LHCN-M2 (cell line): ENCODE measurements around the gene ZNF350. TPM values are rescaled to one million over a fixed set of nuclear protein-coding genes. Genes with fewer than 3 reads are reported as not detected.
"Not testable (repeated sequence)": the region's sequence is repeated elsewhere in the genome, so short reads cannot be mapped to it uniquely, and the experiment has no call there.

Experiments
- DNase-seq: peaks from one replicate; pipeline ENCODE4 v3.0.0-alpha.2; 2012; ENCODE audit warnings: low read depth
- polyA plus RNA-seq: library from polyadenylated mRNA; unstranded; fragments of >200 nt; gene quantifications from one replicate; pipeline ENCODE4 v1.2.1, GENCODE V29; 2012; ENCODE audit warnings: missing spikeins
- total RNA-seq: library from RNA; depleted of rRNA; stranded (reverse); fragments of >200 nt; gene quantifications from 2 replicates; pipeline ENCODE4 v1.2.3, GENCODE V29; 2014; rRNA removed

The ZNF350 gene
- 5.6 and 7.6 TPM in 2 replicates for total RNA-seq
- 3.6 TPM for polyA plus RNA-seq

GRCh38 chr19:51986309-51987291 lies at the start of gene ZNF350:
ZNF350 (minus strand) TSS chr19:51986840; CDS start chr19:51974360, 12,480 bp downstream.
- peak; percentile 94 for DNase-seq

GRCh38 chr19:52034051-52034728 lies 47.5 kb upstream of the ZNF350 start:
- peak; percentile 34 for DNase-seq

GRCh38 chr19:52028780-52029123 lies 42.1 kb upstream of the ZNF350 start:
- no peak for DNase-seq

DNA sequence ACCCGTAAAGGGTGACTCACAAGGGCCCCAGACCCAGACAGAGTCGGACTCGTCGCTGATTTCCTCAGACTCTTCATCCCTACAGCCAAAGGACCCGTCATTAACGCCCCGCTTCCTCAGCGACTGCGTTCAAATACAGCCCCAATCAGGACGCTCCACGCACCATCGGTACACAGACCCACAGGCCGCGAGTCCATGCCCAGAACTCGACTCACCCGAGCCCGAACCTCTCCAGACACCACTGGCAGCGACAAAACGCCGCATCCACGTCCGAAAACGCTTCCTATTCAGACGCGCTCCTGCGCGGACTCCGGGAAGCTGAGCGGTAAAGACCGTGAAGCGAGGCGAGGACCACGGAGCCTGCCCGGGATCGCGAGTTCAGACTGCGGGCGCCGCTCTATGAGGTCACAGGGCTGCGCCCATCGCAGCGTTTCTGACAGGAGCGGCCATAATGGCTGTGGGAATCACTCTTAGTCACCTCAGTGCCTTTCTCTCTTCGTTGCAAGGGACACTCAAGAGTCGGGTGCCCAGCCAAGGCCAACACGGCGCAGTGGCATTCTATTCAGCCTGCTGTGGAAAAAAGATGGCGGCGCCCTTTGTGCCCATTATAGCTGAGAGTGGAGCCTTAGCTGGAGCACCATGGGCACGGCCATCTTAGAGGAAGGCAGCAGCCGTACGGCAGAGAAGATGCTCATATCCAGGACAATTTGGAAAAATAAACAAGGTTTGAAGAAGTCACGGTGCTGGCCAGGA lies 41.6 kb upstream of the ZNF350 start, which contains the start of gene ZNF614:
TSS of gene ZNF614 (minus strand) at position 353 of the 753 bp plus-strand sequence. CDS start 2,634 bp downstream, outside the sequence.
- peak; percentile 90 for DNase-seq

DNA sequence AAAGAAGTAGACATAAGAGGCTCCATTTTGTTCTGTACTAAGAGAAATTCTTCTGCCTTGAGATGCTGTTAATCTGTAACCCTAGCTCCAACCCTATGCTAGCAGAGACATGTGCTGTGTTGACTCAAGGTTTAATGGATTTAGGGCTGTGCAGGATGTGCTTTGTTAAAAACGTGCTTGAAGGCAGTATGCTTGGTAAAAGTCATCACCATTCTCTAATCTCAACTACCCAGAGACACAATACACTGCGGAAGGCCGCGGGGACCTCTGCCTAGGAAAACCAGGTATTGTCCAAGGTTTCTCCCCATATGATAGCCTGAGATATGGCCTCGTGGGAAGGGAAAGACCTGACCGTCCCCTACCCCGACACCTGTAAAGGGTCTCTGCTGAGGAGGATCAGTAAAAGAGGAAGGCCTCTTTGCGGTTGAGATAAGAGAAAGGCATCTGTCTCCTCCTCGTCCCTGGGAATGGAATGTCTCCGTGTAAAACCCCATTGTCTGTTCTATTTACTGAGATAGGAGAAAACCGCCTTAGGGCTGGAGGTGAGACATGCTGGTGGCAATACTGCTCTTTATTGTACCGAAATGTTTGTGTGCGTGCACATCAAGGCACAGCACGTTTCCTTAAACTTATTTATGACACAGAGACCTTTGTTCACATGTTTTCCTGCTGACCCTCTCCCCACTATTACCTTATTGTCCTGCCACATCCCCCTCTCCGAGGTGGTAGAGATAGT lies 39.8 kb upstream of the ZNF350 start:
- DNase-seq, result not testable (repeated sequence)

DNA sequence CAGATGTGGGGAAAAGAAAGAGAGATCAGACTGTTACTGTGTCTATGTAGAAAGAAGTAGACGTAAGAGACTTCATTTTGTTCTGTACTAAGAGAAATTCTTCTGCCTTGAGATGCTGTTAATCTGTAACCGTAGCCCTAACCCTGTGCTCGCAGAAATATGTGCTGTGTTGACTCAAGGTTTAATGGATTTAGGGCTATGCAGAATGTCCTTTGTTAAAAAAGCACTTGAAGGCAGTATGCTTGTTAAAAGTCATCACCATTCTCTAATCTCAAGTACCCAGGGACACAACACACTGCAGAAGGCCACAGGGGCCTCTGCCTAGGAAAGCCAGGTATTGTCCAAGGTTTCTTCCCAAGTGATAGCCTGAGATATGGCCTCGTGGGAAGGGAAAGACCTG lies 37.8 kb upstream of the ZNF350 start:
- not testable (repeated sequence) for DNase-seq

DNA sequence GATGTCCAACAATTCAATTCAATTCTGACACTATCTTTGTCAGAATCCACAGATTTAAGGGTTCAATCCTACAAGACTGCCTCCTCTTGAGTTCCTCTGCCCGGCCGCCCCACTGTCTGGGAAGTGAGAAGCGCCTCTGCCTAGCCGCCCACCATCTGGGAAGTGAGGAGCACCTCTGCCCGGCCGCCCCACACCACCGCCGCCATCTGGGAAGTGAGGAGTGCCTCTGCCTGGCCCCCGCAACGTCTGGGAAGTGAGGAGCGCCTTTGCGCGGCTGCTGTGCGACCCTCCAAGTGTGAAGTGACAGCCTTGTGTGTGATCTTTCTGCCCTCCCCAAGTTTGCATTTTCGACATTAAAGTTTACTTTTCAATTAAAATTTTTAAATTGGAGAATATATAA lies 35.6 kb upstream of the ZNF350 start:
- no peak for DNase-seq

- no peak for DNase-seq
Measured at GRCh38 chr19:52020506-52020905, 33.9 kb upstream of the ZNF350 start.

DNA sequence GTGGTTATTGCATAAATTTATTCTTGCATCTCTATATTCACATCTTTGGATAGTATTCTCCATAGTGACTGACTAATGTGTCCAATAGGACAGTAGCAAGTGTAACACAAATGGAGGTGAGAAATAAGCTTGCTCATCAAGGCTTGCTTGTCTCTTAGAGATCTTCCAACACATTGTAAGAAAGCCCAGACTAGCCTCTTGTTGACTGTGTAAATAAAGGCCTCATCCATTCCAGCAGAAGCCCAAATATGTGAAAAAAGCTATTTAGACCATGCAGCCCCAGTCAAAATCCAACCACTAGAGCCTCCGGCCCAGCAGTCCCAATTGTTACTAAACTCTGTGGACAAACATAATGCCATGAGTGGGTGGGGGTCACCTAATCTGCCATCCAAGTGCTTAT lies 24.0 kb upstream of the ZNF350 start:
- DNase-seq, result no peak

- peak; percentile 84 for DNase-seq
Measured at GRCh38 chr19:52007806-52008557, 21.3 kb upstream of the ZNF350 start, which contains the start of gene ZNF615. ZNF615 (minus strand) TSS chr19:52008211; CDS start chr19:52003711, 4,500 bp downstream.

GRCh38 chr19:52007451-52007805 lies 20.8 kb upstream of the ZNF350 start:
- no peak for DNase-seq

GRCh38 chr19:51994048-51994644 lies 7.5 kb upstream of the ZNF350 start:
- DNase-seq, result no peak

- DNase-seq, result no peak
Measured at GRCh38 chr19:51993422-51993821, 6.8 kb upstream of the ZNF350 start.

- no peak for DNase-seq
Measured at GRCh38 chr19:51983361-51983760, 3.3 kb downstream of the ZNF350 start.

DNA sequence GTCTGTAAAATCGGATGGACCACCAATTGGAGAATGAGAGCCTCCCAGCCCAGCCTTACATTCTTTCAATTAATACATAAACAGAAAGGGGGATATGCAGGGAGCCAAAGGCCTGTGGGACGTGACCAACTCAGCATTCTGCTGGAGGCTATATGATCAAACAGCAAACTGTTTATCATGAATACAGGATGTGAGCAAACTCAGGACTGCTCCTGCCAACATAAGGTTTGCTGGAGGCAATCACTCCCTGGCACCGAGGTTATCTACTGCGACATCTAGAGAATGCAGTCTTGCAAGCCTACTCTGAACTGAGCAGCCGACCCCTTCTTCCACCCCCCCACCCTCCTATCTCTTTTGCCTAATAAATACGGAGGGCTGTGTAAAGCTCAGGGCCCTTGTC lies 5.7 kb downstream of the ZNF350 start:
- not testable (repeated sequence) for DNase-seq

DNA sequence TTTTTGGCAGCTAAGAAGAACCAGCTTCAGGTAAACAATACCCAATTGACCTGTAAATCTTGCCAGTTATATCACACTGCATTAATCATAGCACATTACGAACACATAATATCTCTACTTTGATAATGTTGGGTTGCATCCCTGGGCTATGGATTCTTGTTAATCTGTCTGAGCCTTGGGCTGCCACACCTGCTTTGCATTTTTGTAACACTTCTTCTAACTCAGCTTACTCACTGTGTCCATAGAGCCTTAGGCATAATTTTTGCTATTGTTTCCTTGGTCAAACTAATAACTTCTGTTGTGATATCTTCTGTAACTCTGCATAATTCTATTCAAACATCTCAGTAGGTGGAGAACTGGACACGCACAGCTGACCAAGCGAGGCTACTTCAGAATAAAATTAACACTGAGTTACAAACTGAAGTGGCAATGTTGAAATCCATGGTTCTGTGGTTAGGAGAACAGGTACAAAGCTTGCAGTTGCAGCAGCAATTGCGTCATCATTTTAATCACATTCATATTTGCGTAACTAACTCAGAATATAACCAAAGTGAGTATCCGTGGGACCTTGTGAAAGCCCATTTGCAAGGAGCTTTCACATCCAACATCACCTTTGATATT lies 6.4 kb downstream of the ZNF350 start:
- DNase-seq, result peak; percentile 15

GRCh38 chr19:51978882-51979281 lies 7.8 kb downstream of the ZNF350 start:
- DNase-seq, result no peak

DNA sequence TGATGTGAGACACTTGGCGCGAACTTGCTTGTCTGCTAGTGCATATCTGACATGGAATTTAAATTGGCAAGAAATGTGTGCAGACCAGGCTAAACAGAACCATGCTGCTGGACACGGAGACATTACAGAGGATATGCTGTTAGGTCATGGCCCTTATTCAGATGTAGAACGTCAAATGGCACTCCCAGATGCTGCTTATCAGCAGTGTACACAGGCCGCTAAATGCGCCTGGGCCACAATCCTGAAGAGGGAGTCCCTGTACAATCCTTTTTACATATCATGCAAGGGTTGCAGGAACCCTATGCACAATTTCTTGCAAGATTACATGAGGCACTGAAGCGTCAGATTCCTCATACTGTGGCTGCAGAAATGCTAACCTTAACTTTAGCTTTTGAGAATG lies 9.3 kb downstream of the ZNF350 start:
- no peak for DNase-seq

DNA sequence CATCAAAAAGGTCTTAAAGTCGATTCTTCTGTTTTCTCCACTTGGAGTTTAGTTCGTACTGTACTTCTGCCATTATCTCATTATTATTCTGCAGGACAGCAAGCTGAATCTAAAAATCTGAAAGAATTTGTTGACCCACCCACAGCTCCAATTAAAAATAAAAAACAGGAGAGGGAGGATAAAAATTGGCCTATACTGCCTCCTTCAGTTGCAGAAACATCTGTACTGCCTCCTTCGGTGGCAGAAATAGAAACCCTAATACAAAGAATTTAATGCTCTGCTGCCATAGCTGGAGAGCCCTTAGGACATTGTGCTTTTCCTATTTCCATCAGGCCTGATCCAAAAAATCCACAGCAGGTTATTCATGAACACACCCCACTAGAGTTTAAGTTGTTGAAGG lies 9.8 kb downstream of the ZNF350 start:
- no peak for DNase-seq
